Keratinocyte (primary cell): ENCODE results near the gene CHST8. TPM values are rescaled to one million over a fixed set of nuclear protein-coding genes. Genes with fewer than 3 reads are reported as not detected.

Source experiments
- DNase-seq: peaks from one replicate; pipeline ENCODE4 v3.0.0-alpha.2; 2011; ENCODE audit warnings: low read depth, missing footprints, low spot score
- FAIRE-seq: peaks from 2 replicates; lab custom pipeline; 2011; peaks lifted over from hg19 to GRCh38; lab: Jason Lieb, UNC
- H2AFZ ChIP-seq: 2 replicates; pipeline ENCODE4 v1.6.0; 2012; ENCODE audit warnings: low read length, control low read depth, inconsistent platforms; ENCODE audit not compliant: control insufficient read depth
- H3K27ac ChIP-seq: 2 replicates; pipeline ENCODE4 v1.5.1; 2011; ENCODE audit warnings: low read length; ENCODE audit not compliant: control insufficient read depth, insufficient read depth
- H3K27me3 ChIP-seq: 3 replicates; pipeline ENCODE4 v1.6.0; 2011; ENCODE audit warnings: low read length; ENCODE audit not compliant: control insufficient read depth, insufficient read depth; ENCODE audit errors: extremely low read depth
- H3K36me3 ChIP-seq, 2 experiments: 2 replicates in 1 of 2; 3 replicates in 1 of 2; pipeline ENCODE4 v1.5.1; 2011; ENCODE audit warnings: low read length in 2 of 2, mild to moderate bottlenecking in 1 of 2; ENCODE audit not compliant: control insufficient read depth in 2 of 2, insufficient read depth in 2 of 2; ENCODE audit errors: extremely low read depth in 1 of 2
- H3K4me1 ChIP-seq: 3 replicates; pipeline ENCODE4 v1.5.1; 2011; ENCODE audit warnings: low read length; ENCODE audit not compliant: control insufficient read depth, insufficient read depth; ENCODE audit errors: extremely low read depth
- H3K4me2 ChIP-seq: 3 replicates; pipeline ENCODE4 v1.6.0; 2011; ENCODE audit warnings: low read depth, low read length; ENCODE audit not compliant: control insufficient read depth, insufficient read depth; ENCODE audit errors: extremely low read depth
- H3K4me3 ChIP-seq, 3 experiments: fragments of 200-600 bp in 1 of 3; sonication (generic) in 1 of 3; 2 replicates in 2 of 3; 3 replicates in 1 of 3; pipeline ENCODE4 v1.5.1; 2011 to 2016; ENCODE audit warnings: low read length in 3 of 3, mild to moderate bottlenecking in 3 of 3, control low read depth in 2 of 3, inconsistent platforms in 1 of 3, low read depth in 1 of 3, mixed read lengths in 1 of 3, mixed run types in 1 of 3, moderate library complexity in 1 of 3; ENCODE audit not compliant: control insufficient read depth in 2 of 3, insufficient read depth in 2 of 3; ENCODE audit errors: extremely low read depth in 1 of 3
- H3K79me2 ChIP-seq: 2 replicates; pipeline ENCODE4 v1.6.0; 2012; ENCODE audit warnings: low read length; ENCODE audit not compliant: control insufficient read depth, insufficient read depth
- H3K9ac ChIP-seq: 3 replicates; pipeline ENCODE4 v1.6.0; 2011; ENCODE audit warnings: low read length; ENCODE audit not compliant: control insufficient read depth, insufficient read depth; ENCODE audit errors: extremely low read depth
- H3K9me1 ChIP-seq: 3 replicates; pipeline ENCODE4 v1.6.0; 2011; ENCODE audit warnings: low read length; ENCODE audit not compliant: control insufficient read depth, insufficient read depth; ENCODE audit errors: extremely low read depth
- H3K9me3 ChIP-seq: 2 replicates; pipeline ENCODE4 v1.5.1; 2012; ENCODE audit warnings: low read depth, low read length; ENCODE audit not compliant: control insufficient read depth
- H4K20me1 ChIP-seq: 3 replicates; pipeline ENCODE4 v1.6.0; 2011; ENCODE audit warnings: low read length; ENCODE audit not compliant: control insufficient read depth, insufficient read depth; ENCODE audit errors: extremely low read depth
- EZH2 ChIP-seq: IDR thresholded peaks from one replicate; pipeline ENCODE4 v1.6.1; 2012; ENCODE audit warnings: inconsistent platforms, mild to moderate bottlenecking, low read length, moderate library complexity
- dilution Hi-C: fragments of 300-500 bp; cut with MboI; formaldehyde crosslinking; loops from one replicate; pipeline ENCODE4 v1.7.0; 2020; ENCODE audit warnings: low sequenced_read_pairs; ENCODE audit not compliant: extremely low pct_ligation_motif_present
- polyA plus RNA-seq, 5 experiments: library from polyadenylated mRNA; depleted of rRNA in 3 of 5; stranded (reverse) in 3 of 5; stranded (forward) in 1 of 5; unstranded in 1 of 5; fragments of >200 nt; gene quantifications; 1 replicate in 1 of 5; 2 replicates in 3 of 5; 3 replicates in 1 of 5; pipeline versions ENCODE4 v1.2.1 to v1.2.3, GENCODE V29; 2011 to 2012; ENCODE audit warnings: missing spikeins in 2 of 5, low read depth in 1 of 5, low replicate concordance in 1 of 5
- TF ChIP-seq, protein P1 (sequence below), 3 experiments: IDR thresholded peaks in 1 of 3; conservative IDR thresholded peaks in 1 of 3; optimal IDR thresholded peaks in 1 of 3; 2 replicates in 2 of 3; 3 replicates in 1 of 3; pipeline versions ENCODE3 to v1.5.1; 2011; ENCODE audit warnings: low read length in 3 of 3, mild to moderate bottlenecking in 3 of 3, moderate library complexity in 2 of 3, control low read depth in 1 of 3, inconsistent platforms in 1 of 3; ENCODE audit not compliant: insufficient read depth in 2 of 3; ENCODE audit errors: extremely low read depth in 1 of 3

CHST8 gene
- polyA plus RNA-seq, 1 donor (not counting 4 experiments of a cell fraction or from before 2014, with no cell fraction given), result not detected

DNA sequence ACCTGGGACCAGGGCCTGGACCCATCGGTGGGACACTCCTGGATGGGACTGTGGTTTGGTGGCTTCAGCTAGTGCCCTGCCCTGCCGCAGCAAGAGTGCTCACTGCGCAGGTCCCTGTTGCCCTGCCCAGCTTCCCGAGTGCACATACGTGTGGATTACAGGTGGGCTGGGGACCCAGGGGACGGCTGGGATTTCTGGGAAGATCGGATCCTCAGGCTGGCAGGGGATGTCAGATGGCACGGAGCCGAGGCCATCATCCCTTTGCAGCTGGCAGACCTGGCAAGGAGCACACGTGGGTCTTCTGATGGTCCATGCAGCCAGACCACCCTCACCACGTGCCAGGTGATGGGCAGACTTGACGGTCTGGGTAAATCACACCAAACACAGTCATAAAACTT lies 69.3 kb downstream of the CHST8 start:
- Histone ChIP-seq H3K9ac (no peak overlapping the region), H3K4me1 (no peaks in the 10 kb centered on the region), H3K27me3 (no peaks in the 10 kb centered on the region), H3K27ac (no peak overlapping the region), H3K4me3 (no peak overlapping the region), H3K4me2 (no peak overlapping the region), H3K9me1 (no peaks in the 10 kb centered on the region), H3K79me2 (no peaks in the 10 kb centered on the region), H3K36me3 (no peaks in the 10 kb centered on the region), H4K20me1 (no peaks in the 10 kb centered on the region), H2AFZ (no peak overlapping the region), H3K9me3 (no peaks in the 10 kb centered on the region)
- DNase-seq, result no peak
- TF ChIP-seq, protein P1, sequence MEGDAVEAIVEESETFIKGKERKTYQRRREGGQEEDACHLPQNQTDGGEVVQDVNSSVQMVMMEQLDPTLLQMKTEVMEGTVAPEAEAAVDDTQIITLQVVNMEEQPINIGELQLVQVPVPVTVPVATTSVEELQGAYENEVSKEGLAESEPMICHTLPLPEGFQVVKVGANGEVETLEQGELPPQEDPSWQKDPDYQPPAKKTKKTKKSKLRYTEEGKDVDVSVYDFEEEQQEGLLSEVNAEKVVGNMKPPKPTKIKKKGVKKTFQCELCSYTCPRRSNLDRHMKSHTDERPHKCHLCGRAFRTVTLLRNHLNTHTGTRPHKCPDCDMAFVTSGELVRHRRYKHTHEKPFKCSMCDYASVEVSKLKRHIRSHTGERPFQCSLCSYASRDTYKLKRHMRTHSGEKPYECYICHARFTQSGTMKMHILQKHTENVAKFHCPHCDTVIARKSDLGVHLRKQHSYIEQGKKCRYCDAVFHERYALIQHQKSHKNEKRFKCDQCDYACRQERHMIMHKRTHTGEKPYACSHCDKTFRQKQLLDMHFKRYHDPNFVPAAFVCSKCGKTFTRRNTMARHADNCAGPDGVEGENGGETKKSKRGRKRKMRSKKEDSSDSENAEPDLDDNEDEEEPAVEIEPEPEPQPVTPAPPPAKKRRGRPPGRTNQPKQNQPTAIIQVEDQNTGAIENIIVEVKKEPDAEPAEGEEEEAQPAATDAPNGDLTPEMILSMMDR (optimal IDR thresholded peaks at IDR 0.05 in 1 of 3, IDR thresholded peaks at IDR 0.05 in 1 of 3, conservative IDR thresholded peaks at IDR 0.05 in 1 of 3; ENCODE audit: extremely low read depth in 1 of 3, insufficient read depth in 2 of 3, low read length in 3 of 3), result no peak
- no peak for TF ChIP-seq EZH2
- no peak for FAIRE-seq
- dilution Hi-C loops, result no loop called here

DNA sequence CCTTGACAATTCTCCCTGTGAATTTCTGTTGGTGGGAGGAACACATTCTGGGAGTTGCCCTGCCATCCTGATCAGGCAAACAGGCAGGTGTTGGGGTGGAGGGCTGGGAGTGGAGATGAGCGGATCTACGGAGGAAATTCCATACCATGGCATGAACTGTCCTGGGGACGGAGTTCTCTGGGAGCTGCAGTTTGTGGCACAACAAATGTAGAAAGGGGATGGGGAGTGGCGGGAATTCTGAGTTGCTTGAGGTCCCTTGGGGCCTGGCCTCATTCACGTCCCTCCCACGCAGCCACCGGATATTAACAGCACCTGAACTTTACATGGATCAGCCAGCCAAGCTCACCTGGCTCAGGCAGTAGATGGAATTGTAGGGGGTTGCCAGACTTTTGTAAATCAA lies 70.0 kb downstream of the CHST8 start:
- H3K79me2 ChIP-seq, result no peaks in the 10 kb centered on the region
- dilution Hi-C loops, result no loop called here
- no peak overlapping the region for H3K4me3 ChIP-seq
- H3K4me1 ChIP-seq, result no peaks in the 10 kb centered on the region
- H2AFZ ChIP-seq, result no peak overlapping the region
- H3K9me3 ChIP-seq, result no peaks in the 10 kb centered on the region
- TF ChIP-seq, protein P1 (optimal IDR thresholded peaks at IDR 0.05 in 1 of 3, IDR thresholded peaks at IDR 0.05 in 1 of 3, conservative IDR thresholded peaks at IDR 0.05 in 1 of 3; ENCODE audit: extremely low read depth in 1 of 3, insufficient read depth in 2 of 3, low read length in 3 of 3), result no peak
- TF ChIP-seq EZH2, result no peak
- no peak overlapping the region for H3K4me2 ChIP-seq
- H3K36me3 ChIP-seq, result no peaks in the 10 kb centered on the region
- FAIRE-seq (no peak), DNase-seq (no peak)
- no peaks in the 10 kb centered on the region for H4K20me1 ChIP-seq
- no peak overlapping the region for H3K9ac ChIP-seq
- H3K27me3 ChIP-seq, result no peaks in the 10 kb centered on the region
- no peak overlapping the region for H3K27ac ChIP-seq
- no peaks in the 10 kb centered on the region for H3K9me1 ChIP-seq
